ENCODE results near the gene KDM6B. TPM values are rescaled to one million over a fixed set of nuclear protein-coding genes. Genes with fewer than 3 reads are reported as not detected.
"Not testable (repeated sequence)": the region's sequence is repeated elsewhere in the genome, so short reads cannot be mapped to it uniquely, and the experiment has no call there.

KDM6B gene
- total RNA-seq, 2 experiments from 2014 or later: 20.9 to 23.7 TPM

- peaks cover 22% of the 10 kb centered on the region for H3K36me3 Mint-ChIP-seq (ENCODE audit: low read depth)
- H3K9me3 Mint-ChIP-seq: no peaks in the 10 kb centered on the region
- ChIA-PET CTCF (interaction anchor here (0.7 to 6.7 kb wide), 21 partner anchors 8 to 247 kb away, joined by 3 to 81 read pairs (median 6); partner anchors contain the start of gene CNTROB), POLR2A (interaction anchor here (1.1 to 2.7 kb wide), 2 partner anchors 28 to 128 kb away, joined by 3 to 7 read pairs; no protein-coding TSS in a partner anchor)
- peaks cover 11% of the 10 kb centered on the region for H3K4me1 Mint-ChIP-seq
- no peak overlapping the region for H3K27ac Mint-ChIP-seq
- H3K27me3 Mint-ChIP-seq: no peaks in the 10 kb centered on the region
- H3K4me3 Mint-ChIP-seq: no peak overlapping the region
- no peak for DNase-seq
Measured at GRCh38 chr17:7862692-7863437, 28.8 kb downstream of the KDM6B start.

DNA sequence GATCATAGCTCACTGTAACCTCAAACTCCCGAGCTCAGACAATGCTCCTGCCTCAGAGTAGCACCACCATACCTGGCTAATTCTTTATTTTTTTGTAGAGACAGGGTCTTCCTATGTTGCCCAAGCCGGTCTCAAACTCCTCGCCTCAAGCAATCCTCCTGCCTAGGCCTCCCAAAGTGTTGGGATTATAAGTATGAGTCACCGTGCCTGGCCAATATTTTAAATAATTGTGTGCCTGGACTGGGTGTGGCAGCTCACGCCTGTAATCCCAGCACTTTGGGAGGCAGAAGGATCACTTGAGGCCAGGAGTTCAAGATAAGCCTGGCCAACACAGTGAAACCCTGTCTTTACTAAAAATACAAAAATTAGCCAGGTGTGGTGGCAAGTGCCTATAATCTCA lies 30.4 kb downstream of the KDM6B start:
- H3K9me3 Mint-ChIP-seq, H3K4me3 Mint-ChIP-seq, H3K27me3 Mint-ChIP-seq, H3K27ac Mint-ChIP-seq, DNase-seq: not testable (repeated sequence)
- Mint-ChIP-seq H3K36me3 (ENCODE audit: low read depth) (peaks cover 26% of the 10 kb centered on the region), H3K4me1 (peaks cover 22% of the 10 kb centered on the region)
- ChIA-PET CTCF (interaction anchor here (1.2 to 6.7 kb wide), 8 partner anchors 12 to 209 kb away, joined by 4 to 81 read pairs (median 7); no protein-coding TSS in a partner anchor), POLR2A (interaction anchor here (0.7 to 2.7 kb wide), 3 partner anchors 20 to 67 kb away, joined by 3 to 7 read pairs (median 4); partner anchors contain the start of gene TRAPPC1)

DNA sequence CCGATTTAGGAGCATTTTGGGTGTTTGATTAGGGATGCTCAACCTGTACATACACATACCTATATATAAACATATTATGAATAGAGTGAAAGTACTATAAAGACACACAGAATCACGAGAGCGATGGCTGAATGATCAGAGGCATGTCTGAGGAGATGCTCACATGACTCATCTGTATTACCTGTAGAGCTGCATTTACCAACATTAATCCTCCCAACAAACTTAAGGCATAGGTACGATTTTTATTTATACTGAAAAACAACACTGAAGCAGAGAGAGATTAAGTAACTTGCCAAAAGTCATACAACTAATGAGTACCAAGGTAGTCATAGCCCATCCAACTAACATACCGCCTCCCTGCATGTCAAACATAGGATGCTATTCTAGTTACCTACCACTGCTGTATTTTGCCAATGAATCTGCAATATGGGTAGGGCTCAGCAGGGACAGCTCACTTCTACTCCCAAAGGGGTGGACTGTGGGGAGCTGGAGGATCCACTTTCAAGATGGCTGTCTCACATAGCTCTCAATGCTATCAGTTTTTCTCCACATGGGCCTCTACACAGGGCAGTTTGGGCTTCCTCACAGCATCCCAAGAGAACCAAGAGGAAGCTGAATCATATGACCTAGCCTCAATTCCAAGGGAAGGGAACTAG lies 31.1 kb downstream of the KDM6B start:
- Mint-ChIP-seq H3K36me3 (ENCODE audit: low read depth) (peaks cover 26% of the 10 kb centered on the region), H3K27me3 (no peaks in the 10 kb centered on the region), H3K9me3 (no peaks in the 10 kb centered on the region), H3K27ac (no peak overlapping the region), H3K4me1 (peaks cover 24% of the 10 kb centered on the region), H3K4me3 (no peak overlapping the region)
- POLR2A ChIA-PET: interaction anchor here (2.0 to 2.7 kb wide), 2 partner anchors 19 to 30 kb away, joined by 4 to 7 read pairs; no protein-coding TSS in a partner anchor
- CTCF ChIA-PET: interaction anchor here (0.7 to 2.6 kb wide), 8 partner anchors 8 to 193 kb away, joined by 3 to 9 read pairs (median 4); partner anchors contain the start of genes CYB5D1, NAA38 and RNF227
- DNase-seq: no peak

- ChIA-PET CTCF (interaction anchor here (0.5 to 5.0 kb wide), 9 partner anchors 8 to 226 kb away, joined by 3 to 28 read pairs (median 4); partner anchors contain the start of gene RNF227), POLR2A (interaction anchor here (1.0 to 2.7 kb wide), 6 partner anchors 8 to 306 kb away, joined by 3 to 11 read pairs (median 4); partner anchors contain the start of gene NAA38)
- H3K27me3 Mint-ChIP-seq: no peaks in the 10 kb centered on the region
Measured at GRCh38 chr17:7867881-7868329, 33.9 kb downstream of the KDM6B start.

GRCh38 chr17:7873051-7873450 lies 39.0 kb downstream of the KDM6B start:
- H3K36me3 Mint-ChIP-seq (ENCODE audit: low read depth): peaks cover 10% of the 10 kb centered on the region
- DNase-seq: no peak
- no peak overlapping the region for H3K27ac Mint-ChIP-seq
- POLR2A ChIA-PET: no interaction called here
- no peak overlapping the region for H3K4me3 Mint-ChIP-seq
- H3K9me3 Mint-ChIP-seq: no peaks in the 10 kb centered on the region
- no peaks in the 10 kb centered on the region for H3K27me3 Mint-ChIP-seq
- CTCF ChIA-PET: no interaction called here
- H3K4me1 Mint-ChIP-seq: peaks cover 11% of the 10 kb centered on the region

More at GRCh38 chr17:7867881-7868329, 33.9 kb downstream of the KDM6B start:
- Mint-ChIP-seq H3K36me3 (ENCODE audit: low read depth) (peaks cover 26% of the 10 kb centered on the region), H3K4me1 (peaks cover 23% of the 10 kb centered on the region), H3K9me3 (no peaks in the 10 kb centered on the region), H3K4me3 (peak overlapping the region; percentile 33), H3K27ac (peak overlapping the region; percentile 62)
- peak; percentile 34 for DNase-seq

DNA sequence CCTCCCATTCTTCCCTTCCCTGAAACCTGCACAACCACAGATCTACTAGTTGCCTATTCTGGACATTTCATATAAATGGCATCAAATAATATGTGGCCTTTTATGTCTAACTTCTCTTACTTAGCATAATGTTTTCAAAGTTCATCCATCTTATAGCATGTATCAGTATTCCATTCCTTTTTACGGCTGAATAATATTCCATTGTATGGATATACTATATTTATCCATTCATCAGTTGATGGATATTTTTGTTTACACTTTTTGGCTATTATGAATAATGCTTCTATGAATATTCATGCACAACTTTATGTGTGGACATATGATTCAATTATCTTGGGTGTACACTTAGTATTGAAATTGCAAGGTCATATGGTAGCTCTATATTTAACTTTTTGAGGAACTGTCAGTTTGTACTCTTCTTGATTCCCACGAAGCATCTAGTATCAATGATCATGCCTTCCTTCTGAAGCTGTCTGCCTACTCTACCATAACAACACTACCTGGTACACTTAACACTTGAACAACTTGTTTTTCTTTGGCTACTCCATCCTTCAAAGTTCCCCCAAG lies 41.9 kb downstream of the KDM6B start:
- H3K4me3 Mint-ChIP-seq: no peak overlapping the region
- H3K27me3 Mint-ChIP-seq: no peaks in the 10 kb centered on the region
- H3K27ac Mint-ChIP-seq: no peak overlapping the region
- H3K9me3 Mint-ChIP-seq: no peaks in the 10 kb centered on the region
- ChIA-PET CTCF (interaction anchor here (2.4 kb wide), 1 partner anchor 11 kb away, joined by 9 read pairs; no protein-coding TSS in a partner anchor), POLR2A (interaction anchor here (1.2 kb wide), 1 partner anchor 8 kb away, joined by 4 read pairs; no protein-coding TSS in a partner anchor)
- no peak for DNase-seq
- H3K4me1 Mint-ChIP-seq: no peaks in the 10 kb centered on the region
- peaks cover 8% of the 10 kb centered on the region for H3K36me3 Mint-ChIP-seq (ENCODE audit: low read depth)

- DNase-seq: no peak
- no peaks in the 10 kb centered on the region for H3K4me1 Mint-ChIP-seq
- peaks cover 8% of the 10 kb centered on the region for H3K36me3 Mint-ChIP-seq (ENCODE audit: low read depth)
- ChIA-PET POLR2A (interaction anchor here (0.6 kb wide), 1 partner anchor 191 kb away, joined by 3 read pairs; no protein-coding TSS in a partner anchor), CTCF (interaction anchor here (1.0 kb wide), 1 partner anchor 9 kb away, joined by 3 read pairs; no protein-coding TSS in a partner anchor)
- H3K9me3 Mint-ChIP-seq: no peaks in the 10 kb centered on the region
- no peaks in the 10 kb centered on the region for H3K27me3 Mint-ChIP-seq
- H3K27ac Mint-ChIP-seq: no peak overlapping the region
- no peak overlapping the region for H3K4me3 Mint-ChIP-seq
Measured at GRCh38 chr17:7878234-7878633, 44.2 kb downstream of the KDM6B start.

DNA sequence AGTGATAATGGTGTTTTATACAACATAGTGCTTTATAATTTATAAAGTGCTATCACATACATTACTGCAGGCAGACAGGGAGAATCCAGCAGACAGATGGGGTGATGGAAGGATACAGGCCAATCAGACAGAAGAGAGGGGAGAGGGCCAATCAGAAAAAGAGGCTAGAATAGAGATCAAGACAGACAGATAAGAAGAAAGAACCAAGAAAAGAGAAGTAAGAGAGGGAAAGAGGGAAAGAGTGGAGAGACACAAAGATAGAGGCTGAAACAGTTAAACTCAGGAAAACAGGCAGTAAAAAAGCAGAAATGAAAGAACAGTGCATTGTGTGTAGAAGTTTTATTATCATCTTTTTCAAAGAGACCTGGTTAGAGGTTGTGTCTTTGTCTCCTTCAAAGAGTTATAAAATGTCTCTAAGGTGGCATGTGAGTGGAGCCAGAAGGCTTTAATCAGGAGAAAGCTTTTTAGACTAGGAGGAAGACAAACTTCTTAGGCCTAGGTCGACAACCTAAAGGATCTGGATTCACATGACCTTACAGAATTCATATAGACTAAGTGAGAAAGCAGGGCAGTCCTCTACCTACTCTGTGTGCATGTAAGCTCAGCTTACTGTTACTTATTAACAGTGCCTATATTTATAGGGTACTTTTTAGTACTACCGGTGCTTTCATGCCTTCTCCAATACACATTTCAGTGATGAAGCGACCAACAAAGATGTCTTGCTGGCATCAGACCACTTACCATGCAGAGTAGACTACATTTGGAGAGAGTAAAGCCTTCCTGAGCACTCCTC lies 46.3 kb downstream of the KDM6B start:
- ChIA-PET CTCF (interaction anchor here (0.5 to 1.0 kb wide), 2 partner anchors 18 to 341 kb away, joined by 3 to 6 read pairs; no protein-coding TSS in a partner anchor), POLR2A (no interaction called here)
- no peak for DNase-seq

DNA sequence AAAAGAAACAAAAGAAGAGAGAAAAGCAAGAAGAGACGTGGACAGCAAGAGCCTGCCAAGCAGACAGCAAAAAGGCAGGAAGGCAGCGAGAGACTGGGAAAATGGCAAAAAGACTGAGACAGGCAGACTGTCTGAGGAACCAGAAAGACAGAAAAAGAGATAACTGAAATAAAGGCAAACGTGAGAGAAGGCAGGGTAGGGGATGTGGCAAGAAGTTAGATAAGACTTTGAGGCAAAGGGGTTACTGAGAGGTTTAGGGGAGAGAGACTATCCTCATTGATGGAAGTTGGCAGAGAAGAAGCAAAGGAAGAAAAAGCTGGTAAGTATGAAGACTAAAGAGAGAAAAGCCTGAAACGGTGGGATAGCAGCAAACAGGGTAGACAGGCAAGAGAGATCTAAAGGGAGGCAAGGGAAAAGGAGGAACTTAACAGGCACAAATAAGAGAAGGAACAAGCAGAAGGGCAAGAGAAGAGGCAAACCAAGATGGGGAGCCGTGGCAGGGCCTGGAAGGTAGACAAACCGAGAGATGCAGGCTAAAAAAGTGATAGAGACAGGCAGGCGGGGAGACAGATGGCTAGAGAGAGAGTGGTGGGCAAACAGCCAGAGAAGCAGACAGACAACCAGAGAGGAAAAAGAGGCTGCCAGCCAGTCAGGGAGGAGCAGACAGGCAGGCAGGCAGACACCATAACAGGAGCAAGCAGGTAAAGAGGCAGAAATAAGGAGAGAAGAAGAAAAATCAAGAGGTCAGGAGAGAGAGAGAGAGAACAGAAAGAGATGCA lies 47.4 kb downstream of the KDM6B start:
- peaks cover under 1% of the 10 kb centered on the region for H3K36me3 Mint-ChIP-seq (ENCODE audit: low read depth)
- H3K27ac Mint-ChIP-seq: no peak overlapping the region
- H3K4me3 Mint-ChIP-seq: no peak overlapping the region
- H3K4me1 Mint-ChIP-seq: peaks cover 3% of the 10 kb centered on the region
- H3K27me3 Mint-ChIP-seq: no peaks in the 10 kb centered on the region
- H3K9me3 Mint-ChIP-seq: no peaks in the 10 kb centered on the region
- DNase-seq: no peak
- ChIA-PET CTCF (no interaction called here), POLR2A (no interaction called here)

More for the DNA sequence above, 46.3 kb downstream of the KDM6B start:
- H3K27me3 Mint-ChIP-seq: no peaks in the 10 kb centered on the region
- peaks cover 3% of the 10 kb centered on the region for H3K4me1 Mint-ChIP-seq
- peaks cover 5% of the 10 kb centered on the region for H3K36me3 Mint-ChIP-seq (ENCODE audit: low read depth)
- H3K4me3 Mint-ChIP-seq: no peak overlapping the region
- H3K27ac Mint-ChIP-seq: no peak overlapping the region
- no peaks in the 10 kb centered on the region for H3K9me3 Mint-ChIP-seq

- Mint-ChIP-seq H3K36me3 (ENCODE audit: low read depth) (no peaks in the 10 kb centered on the region), H3K27me3 (no peaks in the 10 kb centered on the region), H3K27ac (no peak overlapping the region), H3K4me1 (peaks cover 3% of the 10 kb centered on the region), H3K9me3 (no peaks in the 10 kb centered on the region), H3K4me3 (no peak overlapping the region)
- POLR2A ChIA-PET: interaction anchor here (1.0 to 1.6 kb wide), 2 partner anchors 53 to 291 kb away, joined by 3 to 4 read pairs; no protein-coding TSS in a partner anchor
- CTCF ChIA-PET: interaction anchor here (1.2 kb wide), 1 partner anchor 23 kb away, joined by 5 read pairs; no protein-coding TSS in a partner anchor
- no peak for DNase-seq
Measured at GRCh38 chr17:7882068-7882467, 48.1 kb downstream of the KDM6B start.

DNA sequence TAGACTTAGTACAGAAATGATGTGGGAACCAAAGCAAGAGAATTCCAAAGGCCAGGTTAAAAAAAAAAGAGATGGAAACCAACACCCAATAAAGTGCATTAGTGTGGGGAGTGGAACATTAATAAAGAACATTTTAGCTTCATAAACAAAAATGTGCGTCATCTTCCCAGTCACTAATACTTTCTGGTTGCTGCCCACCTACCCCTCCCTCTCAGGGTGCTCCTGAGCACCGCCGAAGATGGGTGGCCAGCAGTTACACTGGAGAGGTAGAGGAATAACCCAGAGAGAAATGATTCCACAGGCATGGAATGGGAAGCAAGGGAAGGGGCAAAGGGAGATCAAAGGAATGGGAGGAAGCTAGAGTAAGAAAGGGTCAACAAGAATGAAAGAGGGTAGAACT lies 48.6 kb downstream of the KDM6B start:
- ChIA-PET POLR2A (interaction anchor here (1.0 to 1.6 kb wide), 4 partner anchors 12 to 291 kb away, joined by 3 to 4 read pairs (median 3); partner anchors contain the start of gene NAA38), CTCF (interaction anchor here (0.6 to 1.2 kb wide), 3 partner anchors 20 to 275 kb away, joined by 3 to 5 read pairs (median 4); no protein-coding TSS in a partner anchor)
- no peaks in the 10 kb centered on the region for H3K9me3 Mint-ChIP-seq
- peaks cover 3% of the 10 kb centered on the region for H3K4me1 Mint-ChIP-seq
- no peak overlapping the region for H3K27ac Mint-ChIP-seq
- H3K4me3 Mint-ChIP-seq: no peak overlapping the region
- H3K27me3 Mint-ChIP-seq: no peaks in the 10 kb centered on the region
- no peaks in the 10 kb centered on the region for H3K36me3 Mint-ChIP-seq (ENCODE audit: low read depth)
- no peak for DNase-seq

Measured in activated CD4-positive, alpha-beta memory T cell treated with anti-CD3 and anti-CD28 coated beads, Interleukin-2, amount 10 ng/mL, durations not matched to agents 7 days and 5 days (primary cell).